Measurements from ENCODE around the gene MCC.

MCC gene

DNA sequence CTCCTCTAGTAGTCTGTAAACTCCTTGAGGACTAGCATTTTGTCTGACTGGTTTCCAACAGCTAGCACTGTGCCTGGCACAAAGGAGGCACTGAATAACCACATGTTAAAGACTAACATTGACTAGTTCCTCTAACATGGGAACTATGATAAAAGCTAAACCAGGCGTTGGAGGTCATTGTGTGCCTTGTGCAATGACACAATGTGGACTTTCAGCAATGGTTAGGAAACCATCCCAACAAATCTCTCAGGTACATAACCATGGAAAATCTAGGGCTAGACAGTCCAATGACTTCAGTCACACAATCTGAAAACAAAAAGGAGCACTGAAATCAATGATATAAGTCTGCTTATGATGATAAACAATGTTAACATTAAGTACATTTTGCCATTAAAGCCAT, 311.0 kb downstream of the MCC start:
- no peak for DNase-seq (ENCODE audit: low read depth)

GRCh38 chr5:113176734-113177133, 311.5 kb downstream of the MCC start:
- DNase-seq (ENCODE audit: low read depth): no peak

DNA sequence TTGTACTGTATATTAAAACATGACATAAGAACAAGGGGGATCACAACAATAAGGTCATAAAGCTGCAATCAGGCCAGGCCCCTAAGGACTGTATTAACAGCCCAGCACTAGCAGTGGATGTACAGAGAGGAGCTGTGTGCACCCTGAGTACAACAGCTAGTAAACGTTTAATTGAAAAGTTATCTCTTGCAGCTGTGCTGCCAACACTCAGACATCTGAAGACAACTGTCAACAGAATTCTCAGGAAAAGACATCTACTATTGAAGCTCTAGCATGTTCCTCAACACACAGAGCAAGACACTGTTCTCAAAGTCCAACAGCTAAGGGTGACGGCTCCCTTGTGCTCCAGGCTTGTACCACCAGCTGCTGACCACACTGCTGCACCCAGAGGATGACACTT, 312.1 kb downstream of the MCC start:
- DNase-seq (ENCODE audit: low read depth): no peak

GRCh38 chr5:113172231-113172826, 315.9 kb downstream of the MCC start:
- DNase-seq (ENCODE audit: low read depth): no peak

GRCh38 chr5:113171520-113171919, 316.7 kb downstream of the MCC start:
- DNase-seq (ENCODE audit: low read depth): no peak

- no peak for DNase-seq (ENCODE audit: low read depth)
These were observed 317.5 kb downstream of the MCC start for GRCh38 chr5:113170707-113171106.

GRCh38 chr5:113169720-113170119, 318.5 kb downstream of the MCC start:
- no peak for DNase-seq (ENCODE audit: low read depth)

- DNase-seq (ENCODE audit: low read depth): no peak
These were observed 320.3 kb downstream of the MCC start for GRCh38 chr5:113167985-113168384.

DNA sequence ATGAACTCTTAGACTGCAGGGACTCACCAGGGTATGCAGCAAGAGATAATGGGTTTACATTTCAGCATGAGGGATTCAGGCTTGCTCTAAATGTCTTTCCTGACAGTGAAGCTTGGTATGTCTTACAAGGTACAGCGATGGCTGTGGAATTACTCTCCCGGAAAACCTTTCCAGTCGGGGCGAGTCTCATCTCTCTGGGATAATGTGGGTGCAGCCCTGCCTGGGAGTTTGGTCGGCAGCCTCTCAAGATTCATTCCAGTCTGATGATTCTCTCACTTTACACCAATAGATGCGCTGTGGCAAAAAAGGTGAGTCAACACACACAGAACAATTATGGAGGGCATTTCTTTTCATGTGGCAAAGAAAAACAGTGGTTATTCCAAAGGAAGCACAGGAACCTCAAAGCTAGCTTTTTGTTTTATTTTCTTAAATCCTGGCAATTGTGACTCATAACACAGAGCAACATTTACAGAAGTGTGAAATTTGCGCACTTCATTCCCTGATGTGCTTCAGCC, 321.3 kb downstream of the MCC start:
- no peak for DNase-seq (ENCODE audit: low read depth)

GRCh38 chr5:113166261-113166660, 322.0 kb downstream of the MCC start:
- DNase-seq (ENCODE audit: low read depth): no peak

DNA sequence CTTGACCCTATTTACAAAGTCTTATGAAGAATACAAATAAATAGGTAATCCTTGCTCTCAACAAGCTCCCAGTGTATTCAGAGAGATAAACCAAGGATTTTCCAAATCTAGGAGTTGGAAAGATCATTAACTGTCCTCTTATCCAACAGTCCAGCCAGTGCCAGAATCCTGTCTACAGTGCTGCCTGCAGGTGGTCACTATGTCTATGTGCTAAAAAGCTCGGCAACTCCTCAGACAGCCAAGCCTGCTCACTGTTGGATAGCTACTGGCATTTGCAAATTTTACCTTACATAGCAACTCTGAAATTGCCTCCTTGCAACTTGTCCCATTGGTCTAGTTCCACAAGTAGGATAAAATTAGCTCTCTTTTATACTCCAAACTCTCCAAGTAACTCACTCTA, 324.2 kb downstream of the MCC start:
- no peak for DNase-seq (ENCODE audit: low read depth)

GRCh38 chr5:113163328-113163727, 324.9 kb downstream of the MCC start:
- DNase-seq (ENCODE audit: low read depth): no peak

DNA sequence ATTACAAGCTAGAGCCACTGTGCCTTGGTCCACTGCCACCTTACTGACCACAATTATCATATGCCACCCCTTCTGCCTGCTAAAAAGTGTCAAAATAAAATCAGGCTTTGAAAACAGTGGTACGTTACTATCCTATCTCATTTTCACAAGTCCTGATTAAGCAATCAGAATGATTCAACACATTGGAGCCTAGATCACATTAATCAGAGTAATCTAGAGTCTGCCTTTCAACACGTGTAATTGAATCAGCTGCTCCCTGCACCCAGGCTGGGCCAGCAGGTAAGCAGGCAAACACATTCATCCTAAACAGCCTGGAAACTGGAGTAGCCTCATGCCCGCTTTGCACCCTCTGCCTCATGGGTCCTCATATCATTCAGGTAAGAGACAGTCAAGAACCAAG, 325.5 kb downstream of the MCC start:
- DNase-seq (ENCODE audit: low read depth): no peak

- DNase-seq (ENCODE audit: low read depth): no peak
These were observed 326.0 kb downstream of the MCC start for GRCh38 chr5:113162208-113162607.

DNA sequence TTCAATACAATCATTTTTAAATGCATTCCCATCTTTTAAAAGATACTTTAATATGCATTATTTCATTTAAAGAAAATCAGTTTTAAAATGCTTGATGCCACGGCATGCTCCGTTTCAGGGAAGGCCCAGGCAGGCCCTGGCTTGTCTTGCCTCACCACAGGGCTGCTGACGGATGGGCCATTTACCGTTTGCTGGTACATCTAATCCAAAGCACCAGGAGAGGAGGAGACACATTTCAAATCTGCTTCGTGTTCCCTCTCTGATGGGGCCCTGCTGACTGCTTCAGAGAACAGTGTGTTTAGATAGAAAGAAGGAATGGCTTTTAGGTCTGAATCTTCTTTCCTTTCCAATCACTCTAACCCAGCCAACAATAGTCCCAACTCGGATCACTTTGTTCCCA, 326.4 kb downstream of the MCC start:
- no peak for DNase-seq (ENCODE audit: low read depth)

- no peak for DNase-seq (ENCODE audit: low read depth)
These were observed 330.4 kb downstream of the MCC start for GRCh38 chr5:113157886-113158285.

- DNase-seq (ENCODE audit: low read depth): no peak
These were observed 331.9 kb downstream of the MCC start for GRCh38 chr5:113156271-113156877.

- DNase-seq (ENCODE audit: low read depth): no peak
These were observed 334.6 kb downstream of the MCC start for GRCh38 chr5:113153512-113154097.

DNA sequence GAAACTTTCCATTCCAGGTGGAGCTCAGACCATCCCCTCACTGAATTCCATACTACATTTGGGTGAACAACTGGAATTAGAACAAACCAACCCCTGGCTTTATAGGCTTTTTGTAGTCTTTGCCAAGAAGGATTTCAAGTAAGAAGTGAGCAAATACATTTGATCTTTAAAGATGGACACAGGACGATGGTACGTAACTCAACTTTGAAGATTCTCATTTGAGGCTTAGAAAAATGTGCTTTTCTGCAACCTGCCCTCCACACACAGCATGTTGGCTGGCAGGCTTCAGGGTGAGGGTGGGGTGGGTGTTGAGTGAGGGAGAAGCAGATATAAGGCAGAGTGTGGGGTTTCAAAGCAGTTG, 335.9 kb downstream of the MCC start:
- DNase-seq (ENCODE audit: low read depth): no peak

GRCh38 chr5:113151641-113152379, 336.4 kb downstream of the MCC start:
- no peak for DNase-seq (ENCODE audit: low read depth)

- DNase-seq (ENCODE audit: low read depth): no peak
These were observed 337.4 kb downstream of the MCC start for GRCh38 chr5:113150821-113151220.

GRCh38 chr5:113150221-113150620, 338.0 kb downstream of the MCC start:
- DNase-seq (ENCODE audit: low read depth): no peak

GRCh38 chr5:113147537-113147936, 340.7 kb downstream of the MCC start:
- DNase-seq (ENCODE audit: low read depth): no peak
